ENCODE results near the gene GPR35. TPM values are rescaled to one million over a fixed set of nuclear protein-coding genes. Genes with fewer than 3 reads are reported as not detected.

GPR35 gene
- polyA plus RNA-seq, 1 donor (not counting 4 experiments of a cell fraction or from before 2014, with no cell fraction given): 0.04 TPM

GRCh38 chr2:240620859-240621258, 4.4 kb upstream of the GPR35 start:
- H3K4me1 ChIP-seq (ENCODE audit: control insufficient read depth, extremely low read depth, insufficient read depth, low read length): no peaks in the 10 kb centered on the region
- H3K36me3 ChIP-seq (ENCODE audit: control insufficient read depth in 2 of 2, extremely low read depth in 1 of 2, insufficient read depth in 2 of 2, low read length in 2 of 2): no peaks in the 10 kb centered on the region
- dilution Hi-C loops (cut with MboI; ENCODE audit: extremely low pct_ligation_motif_present, low sequenced_read_pairs): no loop called here
- no peak for DNase-seq (ENCODE audit: low read depth, low spot score)
- H3K79me2 ChIP-seq (ENCODE audit: control insufficient read depth, insufficient read depth, low read length): no peaks in the 10 kb centered on the region
- H3K9ac ChIP-seq (ENCODE audit: control insufficient read depth, extremely low read depth, insufficient read depth, low read length): no peak overlapping the region
- H2AFZ ChIP-seq (ENCODE audit: control insufficient read depth, low read length): no peak overlapping the region
- H3K4me2 ChIP-seq (ENCODE audit: control insufficient read depth, extremely low read depth, insufficient read depth, low read depth, low read length): no peak overlapping the region
- no peak overlapping the region for H3K4me3 ChIP-seq (ENCODE audit: control insufficient read depth in 2 of 3, extremely low read depth in 1 of 3, insufficient read depth in 2 of 3, low read depth in 1 of 3, low read length in 3 of 3)
- H3K9me3 ChIP-seq (ENCODE audit: control insufficient read depth, low read depth, low read length): no peaks in the 10 kb centered on the region
- FAIRE-seq: no peak
- H4K20me1 ChIP-seq (ENCODE audit: control insufficient read depth, extremely low read depth, insufficient read depth, low read length): no peaks in the 10 kb centered on the region
- H3K9me1 ChIP-seq (ENCODE audit: control insufficient read depth, extremely low read depth, insufficient read depth, low read length): no peaks in the 10 kb centered on the region
- no peaks in the 10 kb centered on the region for H3K27me3 ChIP-seq (ENCODE audit: control insufficient read depth, extremely low read depth, insufficient read depth, low read length)
- TF ChIP-seq EZH2 (IDR thresholded peaks at IDR 0.05; ENCODE audit: low read length): no peak
- H3K27ac ChIP-seq (ENCODE audit: control insufficient read depth, insufficient read depth, low read length): no peak overlapping the region

GRCh38 chr2:240622060-240622411, 3.2 kb upstream of the GPR35 start:
- Histone ChIP-seq H3K9me1 (ENCODE audit: control insufficient read depth, extremely low read depth, insufficient read depth, low read length) (no peaks in the 10 kb centered on the region), H3K27ac (ENCODE audit: control insufficient read depth, insufficient read depth, low read length) (no peak overlapping the region), H3K4me3 (ENCODE audit: control insufficient read depth in 2 of 3, extremely low read depth in 1 of 3, insufficient read depth in 2 of 3, low read depth in 1 of 3, low read length in 3 of 3) (no peak overlapping the region), H2AFZ (ENCODE audit: control insufficient read depth, low read length) (no peak overlapping the region), H3K4me1 (ENCODE audit: control insufficient read depth, extremely low read depth, insufficient read depth, low read length) (no peaks in the 10 kb centered on the region), H3K79me2 (ENCODE audit: control insufficient read depth, insufficient read depth, low read length) (no peaks in the 10 kb centered on the region), H3K9me3 (ENCODE audit: control insufficient read depth, low read depth, low read length) (no peaks in the 10 kb centered on the region), H3K27me3 (ENCODE audit: control insufficient read depth, extremely low read depth, insufficient read depth, low read length) (no peaks in the 10 kb centered on the region), H4K20me1 (ENCODE audit: control insufficient read depth, extremely low read depth, insufficient read depth, low read length) (no peaks in the 10 kb centered on the region), H3K9ac (ENCODE audit: control insufficient read depth, extremely low read depth, insufficient read depth, low read length) (no peak overlapping the region), H3K4me2 (ENCODE audit: control insufficient read depth, extremely low read depth, insufficient read depth, low read depth, low read length) (no peak overlapping the region), H3K36me3 (ENCODE audit: control insufficient read depth in 2 of 2, extremely low read depth in 1 of 2, insufficient read depth in 2 of 2, low read length in 2 of 2) (no peaks in the 10 kb centered on the region)
- DNase-seq (ENCODE audit: low read depth, low spot score): no peak
- no peak for FAIRE-seq
- dilution Hi-C loops (cut with MboI; ENCODE audit: extremely low pct_ligation_motif_present, low sequenced_read_pairs): no loop called here
- TF ChIP-seq EZH2 (IDR thresholded peaks at IDR 0.05; ENCODE audit: low read length) (no peak), CTCF (optimal IDR thresholded peaks at IDR 0.05 in 1 of 3, IDR thresholded peaks at IDR 0.05 in 1 of 3, conservative IDR thresholded peaks at IDR 0.05 in 1 of 3; ENCODE audit: extremely low read depth in 1 of 3, insufficient read depth in 2 of 3, low read length in 3 of 3) (no peak)

- no peak overlapping the region for H3K4me2 ChIP-seq (ENCODE audit: control insufficient read depth, extremely low read depth, insufficient read depth, low read depth, low read length)
- TF ChIP-seq CTCF (optimal IDR thresholded peaks at IDR 0.05 in 1 of 3, IDR thresholded peaks at IDR 0.05 in 1 of 3, conservative IDR thresholded peaks at IDR 0.05 in 1 of 3; ENCODE audit: extremely low read depth in 1 of 3, insufficient read depth in 2 of 3, low read length in 3 of 3): no peak
- no peak for TF ChIP-seq EZH2 (IDR thresholded peaks at IDR 0.05; ENCODE audit: low read length)
- H4K20me1 ChIP-seq (ENCODE audit: control insufficient read depth, extremely low read depth, insufficient read depth, low read length): no peaks in the 10 kb centered on the region
- FAIRE-seq (no peak), DNase-seq (ENCODE audit: low read depth, low spot score) (no peak)
- no peaks in the 10 kb centered on the region for H3K79me2 ChIP-seq (ENCODE audit: control insufficient read depth, insufficient read depth, low read length)
- no peaks in the 10 kb centered on the region for H3K9me3 ChIP-seq (ENCODE audit: control insufficient read depth, low read depth, low read length)
- H2AFZ ChIP-seq (ENCODE audit: control insufficient read depth, low read length): no peak overlapping the region
- H3K9me1 ChIP-seq (ENCODE audit: control insufficient read depth, extremely low read depth, insufficient read depth, low read length): no peaks in the 10 kb centered on the region
- dilution Hi-C loops (cut with MboI; ENCODE audit: extremely low pct_ligation_motif_present, low sequenced_read_pairs): no loop called here
- no peak overlapping the region for H3K27ac ChIP-seq (ENCODE audit: control insufficient read depth, insufficient read depth, low read length)
- H3K4me3 ChIP-seq (ENCODE audit: control insufficient read depth in 2 of 3, extremely low read depth in 1 of 3, insufficient read depth in 2 of 3, low read depth in 1 of 3, low read length in 3 of 3): no peak overlapping the region
- no peaks in the 10 kb centered on the region for H3K27me3 ChIP-seq (ENCODE audit: control insufficient read depth, extremely low read depth, insufficient read depth, low read length)
- H3K4me1 ChIP-seq (ENCODE audit: control insufficient read depth, extremely low read depth, insufficient read depth, low read length): no peaks in the 10 kb centered on the region
- no peak overlapping the region for H3K9ac ChIP-seq (ENCODE audit: control insufficient read depth, extremely low read depth, insufficient read depth, low read length)
- no peaks in the 10 kb centered on the region for H3K36me3 ChIP-seq (ENCODE audit: control insufficient read depth in 2 of 2, extremely low read depth in 1 of 2, insufficient read depth in 2 of 2, low read length in 2 of 2)
Measured at GRCh38 chr2:240622531-240623235, 2.6 kb upstream of the GPR35 start.
